Thyroid gland (tissue), 4 donors: ENCODE results near the gene CHST9.

Experiments used
- CTCF ChIP-seq, 6 experiments: fragments of 200-600 bp in 3 of 6; fragments of 450-650 bp in 3 of 6; sonication (generic) in 3 of 6; IDR thresholded peaks; one replicate each; pipeline ENCODE4 v1.5.1; 2016 to 2019; ENCODE audit warnings: antibody characterized with exemption in 6 of 6, mild to moderate bottlenecking in 2 of 6, inconsistent platforms in 1 of 6, moderate library complexity in 1 of 6
- POLR2A ChIP-seq, 2 donors: fragments of 450-650 bp; IDR thresholded peaks; one replicate each; pipeline ENCODE4 v1.6.1; 2017; ENCODE audit warnings: antibody characterized with exemption in 2 of 2, mild to moderate bottlenecking in 2 of 2, moderate library complexity in 1 of 2

GRCh38 chr18:26862084-26862483, 323.0 kb downstream of the CHST9 start:
- TF ChIP-seq CTCF (IDR thresholded peaks at IDR 0.05) (no peak), POLR2A (IDR thresholded peaks at IDR 0.05) (no peak)
